HepG2 (cell line): Measurements from ENCODE around the gene PCGF2. TPM values are rescaled to one million over a fixed set of nuclear protein-coding genes. Genes with fewer than 3 reads are reported as not detected.

ENCODE experiments used
- ERF ChIP-seq: IDR thresholded peaks from 2 replicates; pipeline ENCODE4 v1.6.1; 2018; ENCODE audit warnings: missing biosample characterization, missing genetic modification reagents
- GABPB1 ChIP-seq: IDR thresholded peaks from 2 replicates; pipeline ENCODE4 v1.6.1; 2016; ENCODE audit warnings: mild to moderate bottlenecking, missing genetic modification reagents, moderate library complexity, missing compliant biosample characterization
- JARID2 ChIP-seq: sonication (generic); formaldehyde crosslinking; IDR thresholded peaks from 2 replicates; pipeline ENCODE4 v1.8.1; 2023; ENCODE audit warnings: missing genetic modification reagents, inconsistent platforms; ENCODE audit not compliant: insufficient replicate concordance
- KDM5B ChIP-seq: sonication (generic); formaldehyde crosslinking; IDR thresholded peaks from 2 replicates; pipeline ENCODE4 v1.4.0; 2020; ENCODE audit warnings: missing genetic modification reagents, mild to moderate bottlenecking, borderline replicate concordance
- MED13 ChIP-seq: sonication (generic); formaldehyde crosslinking; IDR thresholded peaks from 2 replicates; pipeline ENCODE4 v1.5.0; 2020; ENCODE audit warnings: missing genetic modification reagents
- MEIS2 ChIP-seq: sonication (generic); formaldehyde crosslinking; IDR thresholded peaks from 2 replicates; pipeline ENCODE4 v1.9.0; 2021; ENCODE audit warnings: mild to moderate bottlenecking, missing genetic modification reagents
- MIER3 ChIP-seq: IDR thresholded peaks from 2 replicates; pipeline ENCODE4 v1.6.1; 2016; ENCODE audit warnings: missing compliant biosample characterization, borderline replicate concordance
- NFATC3 ChIP-seq: sonication (generic); formaldehyde crosslinking; IDR thresholded peaks from 2 replicates; pipeline ENCODE4 v1.5.1; 2020; ENCODE audit warnings: mild to moderate bottlenecking, missing genetic modification reagents
- PBX2 ChIP-seq: IDR thresholded peaks from 2 replicates; pipeline ENCODE4 v1.6.1; 2016; ENCODE audit warnings: control low read depth
- SYNCRIP ChIP-seq: fragments of 200-400 bp; formaldehyde crosslinking; IDR thresholded peaks from 2 replicates; pipeline ENCODE4 v1.6.1; 2018; ENCODE audit warnings: mild to moderate bottlenecking, low read depth, low read length; ENCODE audit not compliant: insufficient read depth
- TSC22D2 ChIP-seq: sonication (generic); formaldehyde crosslinking; IDR thresholded peaks from 2 replicates; pipeline ENCODE4 v1.5.1; 2020; ENCODE audit warnings: missing genetic modification reagents, mild to moderate bottlenecking, borderline replicate concordance
- ZBTB20 ChIP-seq: sonication (generic); formaldehyde crosslinking; IDR thresholded peaks from 2 replicates; pipeline ENCODE4 v1.8.1; 2023; ENCODE audit warnings: missing genetic modification reagents, low read depth, mild to moderate bottlenecking, borderline replicate concordance
- ZBTB38 ChIP-seq: sonication (generic); formaldehyde crosslinking; IDR thresholded peaks from 2 replicates; pipeline ENCODE4 v1.5.1; 2020; ENCODE audit warnings: mild to moderate bottlenecking, missing genetic modification reagents
- ZFP91 ChIP-seq: sonication (generic); formaldehyde crosslinking; IDR thresholded peaks from 2 replicates; pipeline ENCODE4 v1.9.0; 2022; ENCODE audit warnings: missing genetic modification reagents, mild to moderate bottlenecking, borderline replicate concordance
- ZNF101 ChIP-seq: sonication (generic); formaldehyde crosslinking; IDR thresholded peaks from 2 replicates; pipeline ENCODE4 v1.4.0; 2020; ENCODE audit warnings: mild to moderate bottlenecking, low read depth, missing genetic modification reagents, borderline replicate concordance
- ZNF350 ChIP-seq: sonication (generic); formaldehyde crosslinking; IDR thresholded peaks from 2 replicates; pipeline ENCODE4 v1.4.0; 2020; ENCODE audit warnings: mild to moderate bottlenecking, low read depth, missing genetic modification reagents, borderline replicate concordance
- ZNF580 ChIP-seq: IDR thresholded peaks from 2 replicates; pipeline ENCODE4 v1.6.1; 2016; ENCODE audit warnings: low read depth, borderline replicate concordance
- ZNF776 ChIP-seq: sonication (generic); formaldehyde crosslinking; IDR thresholded peaks from 2 replicates; pipeline ENCODE4 v1.4.0; 2020; ENCODE audit warnings: mild to moderate bottlenecking, missing genetic modification reagents
- polyA plus RNA-seq, 8 experiments: library from polyadenylated mRNA; depleted of rRNA in 3 of 8; stranded (reverse) in 7 of 8; unstranded in 1 of 8; fragments of >200 nt; fragmentation: Illumina TruSeq in 4 of 8; extraction: Trizol in 4 of 8; gene quantifications; 2 replicates each; pipeline versions ENCODE4 v1.2.1 to v1.2.3, GENCODE V29; 2011 to 2016; ENCODE audit warnings: low read depth in 4 of 8, missing spikeins in 1 of 8, mixed read lengths in 1 of 8; ENCODE audit not compliant: insufficient read depth in 1 of 8
- total RNA-seq, 5 experiments: library from RNA; depleted of rRNA; stranded (reverse); fragments of >200 nt; fragmentation: Illumina TruSeq; extraction: Trizol; gene quantifications; 2 replicates each; pipeline ENCODE4 v1.2.3, GENCODE V29; 2016; ENCODE audit warnings: low read depth in 1 of 5
- TF ChIP-seq, protein P1 (sequence below): IDR thresholded peaks from 2 replicates; pipeline ENCODE4 v1.6.1; 2018; ENCODE audit warnings: missing genetic modification reagents, mild to moderate bottlenecking, missing compliant biosample characterization
- TF ChIP-seq, protein P2 (sequence below): sonication (generic); formaldehyde crosslinking; conservative IDR thresholded peaks from 2 replicates; pipeline ENCODE4 v1.8.0; 2022; ENCODE audit warnings: mild to moderate bottlenecking, moderate library complexity, missing genetic modification reagents

Gene PCGF2
- total and polyA plus RNA-seq, 2 of the 13 experiments (the other 11 are each of a cell fraction or from before 2014, with no cell fraction given) = 11.6 to 29.4 TPM

DNA sequence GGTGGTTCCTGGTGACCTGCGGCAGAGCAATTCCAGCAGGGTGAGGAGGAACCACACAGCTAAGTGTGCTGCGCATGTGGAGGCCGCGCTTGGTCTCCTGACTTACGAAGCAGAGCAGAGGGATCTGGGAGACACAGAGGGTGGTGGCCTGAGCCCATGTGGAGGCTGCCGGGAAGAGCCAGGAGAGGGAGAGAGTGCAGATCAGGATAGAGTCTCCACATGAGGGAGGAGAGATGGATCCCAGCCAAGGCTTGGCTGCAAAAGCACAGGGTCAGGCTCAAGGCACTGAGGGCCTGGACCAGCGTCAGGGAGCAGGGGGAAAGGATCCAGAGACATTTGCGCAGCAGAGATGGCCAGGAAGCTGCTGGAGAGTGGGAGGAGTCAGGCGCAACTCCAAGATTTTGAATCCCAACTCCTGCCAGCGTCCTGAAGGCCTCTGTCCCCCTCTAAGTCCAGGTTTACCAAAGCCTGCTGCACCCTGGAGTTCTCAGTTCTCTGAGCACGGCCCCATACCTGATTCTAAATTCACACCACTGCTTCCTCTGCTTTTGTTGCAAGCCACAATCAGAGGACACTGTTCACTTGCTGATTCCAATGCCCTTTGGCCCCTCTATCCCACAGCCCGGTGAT, 54.3 kb downstream of the PCGF2 start (continued):
- TF ChIP-seq ZNF101 (CRISPR knock-in tag) (no peak), ZBTB38 (CRISPR knock-in tag) (peak; percentile 49; the same call in 1 of the 2 replicates), NFATC3 (no peak), JARID2 (CRISPR knock-in tag) (no peak), MEIS2 (CRISPR knock-in tag) (no peak), PBX2 (CRISPR knock-in tag) (no peak), MIER3 (CRISPR knock-in tag) (no peak), KDM5B (CRISPR knock-in tag) (peak; percentile 29; the same call in 1 of the 2 replicates), ZNF580 (0 out of 2 replicates have a peak, but pooled peaks have one; percentile 12), ZFP91 (CRISPR knock-in tag) (no peak; the same call in 1 of the 2 replicates), ZNF776 (CRISPR knock-in tag) (0 out of 2 replicates have a peak, but pooled peaks have one; percentile 23), TSC22D2 (CRISPR knock-in tag) (no peak), ZBTB20 (CRISPR knock-in tag) (peak; percentile 20; the same call in 1 of the 2 replicates), ERF (CRISPR knock-in tag) (0 out of 2 replicates have a peak, but pooled peaks have one; percentile 23), SYNCRIP (no peak), GABPB1 (peak; percentile 24; the same call in 1 of the 2 replicates), MED13 (CRISPR knock-in tag) (no peak), ZNF350 (peak; percentile 62; the same call in 1 of the 2 replicates)
- TF ChIP-seq, protein P1, sequence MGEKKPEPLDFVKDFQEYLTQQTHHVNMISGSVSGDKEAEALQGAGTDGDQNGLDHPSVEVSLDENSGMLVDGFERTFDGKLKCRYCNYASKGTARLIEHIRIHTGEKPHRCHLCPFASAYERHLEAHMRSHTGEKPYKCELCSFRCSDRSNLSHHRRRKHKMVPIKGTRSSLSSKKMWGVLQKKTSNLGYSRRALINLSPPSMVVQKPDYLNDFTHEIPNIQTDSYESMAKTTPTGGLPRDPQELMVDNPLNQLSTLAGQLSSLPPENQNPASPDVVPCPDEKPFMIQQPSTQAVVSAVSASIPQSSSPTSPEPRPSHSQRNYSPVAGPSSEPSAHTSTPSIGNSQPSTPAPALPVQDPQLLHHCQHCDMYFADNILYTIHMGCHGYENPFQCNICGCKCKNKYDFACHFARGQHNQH (CRISPR knock-in tag) = 0 out of 2 replicates have a peak, but pooled peaks have one; percentile 22
- TF ChIP-seq, protein P2, sequence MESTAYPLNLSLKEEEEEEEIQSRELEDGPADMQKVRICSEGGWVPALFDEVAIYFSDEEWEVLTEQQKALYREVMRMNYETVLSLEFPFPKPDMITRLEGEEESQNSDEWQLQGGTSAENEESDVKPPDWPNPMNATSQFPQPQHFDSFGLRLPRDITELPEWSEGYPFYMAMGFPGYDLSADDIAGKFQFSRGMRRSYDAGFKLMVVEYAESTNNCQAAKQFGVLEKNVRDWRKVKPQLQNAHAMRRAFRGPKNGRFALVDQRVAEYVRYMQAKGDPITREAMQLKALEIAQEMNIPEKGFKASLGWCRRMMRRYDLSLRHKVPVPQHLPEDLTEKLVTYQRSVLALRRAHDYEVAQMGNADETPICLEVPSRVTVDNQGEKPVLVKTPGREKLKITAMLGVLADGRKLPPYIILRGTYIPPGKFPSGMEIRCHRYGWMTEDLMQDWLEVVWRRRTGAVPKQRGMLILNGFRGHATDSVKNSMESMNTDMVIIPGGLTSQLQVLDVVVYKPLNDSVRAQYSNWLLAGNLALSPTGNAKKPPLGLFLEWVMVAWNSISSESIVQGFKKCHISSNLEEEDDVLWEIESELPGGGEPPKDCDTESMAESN (CRISPR knock-in tag) = no peak
